GM12878 (cell line): Measurements from ENCODE around the gene PRKCI. TPM values are rescaled to one million over a fixed set of nuclear protein-coding genes. Genes with fewer than 3 reads are reported as not detected.

Experiments
- BCL3 ChIP-seq: IDR thresholded peaks from 2 replicates; pipeline ENCODE4 v1.6.1; 2011; ENCODE audit warnings: borderline replicate concordance, low read depth, mild to moderate bottlenecking, moderate library complexity, low read length; ENCODE audit not compliant: insufficient read depth, poor library complexity, severe bottlenecking
- BCLAF1 ChIP-seq: fragments of 450-650 bp; IDR thresholded peaks from 2 replicates; pipeline ENCODE4 v1.6.1; 2017; ENCODE audit warnings: antibody characterized with exemption, mild to moderate bottlenecking, moderate library complexity
- CBFB ChIP-seq: IDR thresholded peaks from 2 replicates; pipeline ENCODE4 v1.6.1; 2016; ENCODE audit warnings: antibody characterized with exemption, low read depth
- CBX3 ChIP-seq: fragments of 200-600 bp; sonication (generic); IDR thresholded peaks from 2 replicates; pipeline ENCODE4 v1.6.1; 2016; ENCODE audit warnings: low read depth, borderline replicate concordance
- CHD2 ChIP-seq: IDR thresholded peaks from 2 replicates; pipeline ENCODE4 v1.6.1; 2011; ENCODE audit warnings: low read depth, low read length, improper control_type of control experiment, borderline replicate concordance
- CUX1 ChIP-seq: IDR thresholded peaks from 2 replicates; pipeline ENCODE4 v1.6.1; 2012; ENCODE audit warnings: improper control_type of control experiment, low read depth, low read length; ENCODE audit not compliant: insufficient replicate concordance
- EED ChIP-seq: sonication (generic); IDR thresholded peaks from 2 replicates; pipeline ENCODE4 v1.6.1; 2016; ENCODE audit warnings: antibody characterized with exemption, low read depth
- GABPA ChIP-seq: IDR thresholded peaks from 2 replicates; pipeline ENCODE4 v1.6.1; 2014; ENCODE audit warnings: antibody characterized with exemption, low read depth, mild to moderate bottlenecking, inconsistent platforms
- IRF5 ChIP-seq: fragments of 450-650 bp; IDR thresholded peaks from 2 replicates; pipeline ENCODE4 v1.6.1; 2017; ENCODE audit warnings: borderline replicate concordance
- JUNB ChIP-seq: IDR thresholded peaks from 2 replicates; pipeline ENCODE4 v1.6.1; 2016; ENCODE audit warnings: antibody characterized with exemption, mild to moderate bottlenecking
- MYB ChIP-seq: fragments of 150-350 bp; IDR thresholded peaks from 2 replicates; pipeline ENCODE4 v1.6.1; 2014; ENCODE audit warnings: mild to moderate bottlenecking, low read depth, low read length, borderline replicate concordance
- MYC ChIP-seq: IDR thresholded peaks from 2 replicates; pipeline ENCODE4 v1.6.1; 2011; ENCODE audit warnings: mild to moderate bottlenecking, low read length, moderate library complexity, inconsistent platforms; ENCODE audit not compliant: insufficient read depth, insufficient replicate concordance, insufficient read length, severe bottlenecking
- NR2C1 ChIP-seq: fragments of 450-650 bp; IDR thresholded peaks from 2 replicates; pipeline ENCODE4 v1.6.1; 2017; ENCODE audit warnings: antibody characterized with exemption, mild to moderate bottlenecking, moderate library complexity
- PML ChIP-seq: IDR thresholded peaks from 2 replicates; pipeline ENCODE4 v1.6.1; 2012; ENCODE audit warnings: low read length, inconsistent platforms
- RBBP5 ChIP-seq: fragments of 200-600 bp; sonication (generic); conservative IDR thresholded peaks from 2 replicates; pipeline ENCODE4 v1.6.1; 2016
- RELA ChIP-seq: fragments of 450-650 bp; IDR thresholded peaks from 2 replicates; pipeline ENCODE4 v1.8.0; 2014; ENCODE audit warnings: borderline replicate concordance; ENCODE audit not compliant: partially characterized antibody
- RFX5 ChIP-seq: IDR thresholded peaks from 2 replicates; pipeline ENCODE4 v1.6.1; 2011; ENCODE audit warnings: low read depth, low read length, improper control_type of control experiment
- ZNF207 ChIP-seq: fragments of 450-650 bp; IDR thresholded peaks from 2 replicates; pipeline ENCODE4 v1.6.1; 2014; ENCODE audit warnings: antibody characterized with exemption, mild to moderate bottlenecking, borderline replicate concordance
- polyA plus RNA-seq, 11 experiments: library from polyadenylated mRNA; depleted of rRNA in 4 of 11; unstranded in 6 of 11; stranded (reverse) in 5 of 11; fragments of >200 nt; fragmentation: Nextera tagmentation in 4 of 11; fragmentation: Illumina TruSeq in 1 of 11; extraction: Ambion mirVana in 4 of 11; extraction: Trizol in 1 of 11; gene quantifications; 1 replicate in 1 of 11; 2 replicates in 10 of 11; pipeline versions ENCODE4 v1.2.1 to v1.2.3, GENCODE V29; 2011 to 2016; ENCODE audit warnings: inconsistent platforms in 2 of 11, missing spikeins in 2 of 11, low read depth in 1 of 11
- total RNA-seq, 4 experiments: library from RNA; depleted of rRNA in 3 of 4; stranded (reverse); fragments of >200 nt in 3 of 4; fragmentation: Illumina TruSeq in 1 of 4; extraction: Trizol in 1 of 4; gene quantifications; 2 replicates each; pipeline versions ENCODE4 v1.2.1 to v1.2.3, GENCODE V29; 2013 to 2021

PRKCI gene
- total and polyA plus RNA-seq, 10 of the 15 experiments (the other 5 are each of a cell fraction or from before 2014, with no cell fraction given), result 3.5 to 15.4 (median 11.8) TPM

- no peak for TF ChIP-seq IRF5
- TF ChIP-seq RBBP5, result no peak
- TF ChIP-seq EED, result 0 out of 2 replicates have a peak, but pooled peaks have one; percentile 34
- TF ChIP-seq JUNB, result peak; percentile 39
- TF ChIP-seq CUX1, result no peak
- TF ChIP-seq CBFB, result peak; percentile 31; the same call in 1 of the 2 replicates
- peak; percentile 46; the same call in 1 of the 2 replicates for TF ChIP-seq CHD2
- TF ChIP-seq MYC, result peak; percentile 51
- TF ChIP-seq GABPA, result no peak
- no peak for TF ChIP-seq NR2C1
- 0 out of 2 replicates have a peak, but pooled peaks have one; percentile 3 for TF ChIP-seq ZNF207
- no peak for TF ChIP-seq BCLAF1
- TF ChIP-seq CBX3, result no peak
- peak; percentile 71; the same call in 1 of the 2 replicates for TF ChIP-seq PML
- TF ChIP-seq BCL3, result no peak
- no peak for TF ChIP-seq RFX5
- no peak for TF ChIP-seq MYB
- TF ChIP-seq RELA, result peak; percentile 3
Observed at GRCh38 chr3:170180908-170181885, 41.0 kb upstream of the PRKCI start, which contains the start of gene PHC3 (continued).
